SK-N-SH (cell line): Measurements from ENCODE around the gene SLC25A4.

ENCODE experiments used
- POLR2AphosphoS5 ChIP-seq: IDR thresholded peaks from 2 replicates; pipeline ENCODE4 v1.6.1; 2012; ENCODE audit warnings: low read depth, low read length
- TAF1 ChIP-seq: IDR thresholded peaks from 2 replicates; pipeline ENCODE4 v1.6.1; 2012; ENCODE audit warnings: low read depth, mild to moderate bottlenecking, low read length, moderate library complexity, borderline replicate concordance
- TF ChIP-seq, protein P1 (sequence below): fragments of 150-350 bp; IDR thresholded peaks from 2 replicates; pipeline ENCODE4 v1.6.1; 2017; ENCODE audit warnings: antibody characterized with exemption, low read length, low read depth, borderline replicate concordance
- TF ChIP-seq, protein P2 (sequence below): fragments of 200-600 bp; sonication (generic); IDR thresholded peaks from 2 replicates; pipeline ENCODE4 v1.6.1; 2017; ENCODE audit warnings: antibody characterized with exemption, mild to moderate bottlenecking, moderate library complexity

DNA sequence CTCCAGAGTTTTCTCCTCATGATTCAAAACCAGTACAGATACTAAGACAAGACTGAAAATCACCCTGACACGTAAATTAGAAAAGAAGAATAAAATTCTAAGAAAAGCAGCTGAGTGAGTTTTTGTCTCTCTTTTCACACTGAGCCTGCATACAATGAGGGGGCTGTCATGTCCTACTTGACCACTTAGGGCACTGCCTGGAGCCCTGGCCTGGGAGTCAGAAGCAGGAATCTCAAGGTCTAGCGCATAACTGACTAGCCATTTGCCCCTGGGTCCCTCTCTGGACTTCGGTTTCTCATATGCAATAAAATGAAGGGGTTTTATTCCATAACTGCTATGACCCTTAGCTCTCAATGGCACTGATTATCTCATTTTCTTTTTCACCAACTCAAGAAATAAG is 36.7 kb upstream of the SLC25A4 start:
- TF ChIP-seq, protein P1, sequence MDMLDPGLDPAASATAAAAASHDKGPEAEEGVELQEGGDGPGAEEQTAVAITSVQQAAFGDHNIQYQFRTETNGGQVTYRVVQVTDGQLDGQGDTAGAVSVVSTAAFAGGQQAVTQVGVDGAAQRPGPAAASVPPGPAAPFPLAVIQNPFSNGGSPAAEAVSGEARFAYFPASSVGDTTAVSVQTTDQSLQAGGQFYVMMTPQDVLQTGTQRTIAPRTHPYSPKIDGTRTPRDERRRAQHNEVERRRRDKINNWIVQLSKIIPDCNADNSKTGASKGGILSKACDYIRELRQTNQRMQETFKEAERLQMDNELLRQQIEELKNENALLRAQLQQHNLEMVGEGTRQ = no peak
- TF ChIP-seq TAF1 (no peak), POLR2AphosphoS5 (no peak)
- TF ChIP-seq, protein P2, sequence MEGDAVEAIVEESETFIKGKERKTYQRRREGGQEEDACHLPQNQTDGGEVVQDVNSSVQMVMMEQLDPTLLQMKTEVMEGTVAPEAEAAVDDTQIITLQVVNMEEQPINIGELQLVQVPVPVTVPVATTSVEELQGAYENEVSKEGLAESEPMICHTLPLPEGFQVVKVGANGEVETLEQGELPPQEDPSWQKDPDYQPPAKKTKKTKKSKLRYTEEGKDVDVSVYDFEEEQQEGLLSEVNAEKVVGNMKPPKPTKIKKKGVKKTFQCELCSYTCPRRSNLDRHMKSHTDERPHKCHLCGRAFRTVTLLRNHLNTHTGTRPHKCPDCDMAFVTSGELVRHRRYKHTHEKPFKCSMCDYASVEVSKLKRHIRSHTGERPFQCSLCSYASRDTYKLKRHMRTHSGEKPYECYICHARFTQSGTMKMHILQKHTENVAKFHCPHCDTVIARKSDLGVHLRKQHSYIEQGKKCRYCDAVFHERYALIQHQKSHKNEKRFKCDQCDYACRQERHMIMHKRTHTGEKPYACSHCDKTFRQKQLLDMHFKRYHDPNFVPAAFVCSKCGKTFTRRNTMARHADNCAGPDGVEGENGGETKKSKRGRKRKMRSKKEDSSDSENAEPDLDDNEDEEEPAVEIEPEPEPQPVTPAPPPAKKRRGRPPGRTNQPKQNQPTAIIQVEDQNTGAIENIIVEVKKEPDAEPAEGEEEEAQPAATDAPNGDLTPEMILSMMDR = no peak
